Measurements from ENCODE around the gene TMEM250.

GRCh38 chr9:136116360-136117098, 2.1 kb downstream of the TMEM250 start:
- no peak for TF ChIP-seq CTCF (IDR thresholded peaks at IDR 0.05)
- TF ChIP-seq POLR2A (IDR thresholded peaks at IDR 0.05), result no peak
